NT2/D1 (cell line): ENCODE results near the gene PRR18.

Source experiments
- SUZ12 ChIP-seq: IDR thresholded peaks from 2 replicates; pipeline ENCODE4 v1.6.1; 2011; ENCODE audit not compliant: insufficient read length, insufficient read depth; ENCODE audit errors: extremely low read depth
- YY1 ChIP-seq: IDR thresholded peaks from 2 replicates; pipeline ENCODE4 v1.6.1; 2011; ENCODE audit not compliant: insufficient read length, insufficient read depth

GRCh38 chr6:166301611-166302529 lies 6.3 kb downstream of the PRR18 start:
- TF ChIP-seq YY1 (no peak), SUZ12 (no peak)
